GM19438 (cell line): ENCODE results near the gene FAM184A.

Experiments used
- ATAC-seq: cut with Tn5 transposase; IDR thresholded peaks from one replicate; pipeline ENCODE4 v1.9.1; 2021; ENCODE audit warnings: low read depth; ENCODE audit not compliant: unreplicated experiment

Gene FAM184A

DNA sequence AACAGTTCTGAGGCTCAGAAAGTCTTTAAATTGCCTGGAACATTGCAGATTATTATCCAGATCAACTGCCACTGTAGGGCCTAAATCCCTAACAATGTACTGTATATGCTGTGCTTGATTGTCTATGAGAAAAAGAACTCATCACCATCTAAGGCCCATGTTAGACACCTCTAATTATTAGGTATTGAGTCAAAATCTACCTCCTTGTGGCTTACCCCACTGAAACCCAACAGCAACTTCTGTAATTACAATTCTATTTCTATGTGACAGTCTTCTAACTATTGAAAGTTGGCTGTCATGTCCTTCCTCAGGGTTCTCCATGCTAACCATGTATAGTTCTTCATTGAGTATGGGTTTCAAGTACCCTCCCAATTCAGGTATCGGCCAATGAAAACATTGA lies 157.4 kb downstream of the FAM184A start:
- ATAC-seq = no peak

DNA sequence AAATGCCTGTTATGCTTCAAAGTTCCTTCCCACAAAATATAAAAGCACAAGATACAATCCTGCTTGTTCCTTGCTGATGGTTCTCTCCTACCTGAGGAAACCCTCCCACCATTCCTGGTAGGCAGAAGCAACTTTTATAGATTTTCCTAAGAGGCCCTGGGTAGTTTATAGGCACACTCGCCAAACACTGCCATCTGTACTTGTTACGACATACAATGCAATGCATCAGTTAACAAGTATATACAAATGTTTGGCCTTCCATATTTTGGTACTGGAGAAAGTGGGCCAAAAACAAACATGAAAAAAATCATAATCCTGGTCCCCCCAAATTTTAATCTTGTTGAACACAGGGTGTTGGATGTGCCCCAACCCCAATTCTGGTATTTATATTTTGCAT lies 160.1 kb downstream of the FAM184A start:
- ATAC-seq = no peak

DNA sequence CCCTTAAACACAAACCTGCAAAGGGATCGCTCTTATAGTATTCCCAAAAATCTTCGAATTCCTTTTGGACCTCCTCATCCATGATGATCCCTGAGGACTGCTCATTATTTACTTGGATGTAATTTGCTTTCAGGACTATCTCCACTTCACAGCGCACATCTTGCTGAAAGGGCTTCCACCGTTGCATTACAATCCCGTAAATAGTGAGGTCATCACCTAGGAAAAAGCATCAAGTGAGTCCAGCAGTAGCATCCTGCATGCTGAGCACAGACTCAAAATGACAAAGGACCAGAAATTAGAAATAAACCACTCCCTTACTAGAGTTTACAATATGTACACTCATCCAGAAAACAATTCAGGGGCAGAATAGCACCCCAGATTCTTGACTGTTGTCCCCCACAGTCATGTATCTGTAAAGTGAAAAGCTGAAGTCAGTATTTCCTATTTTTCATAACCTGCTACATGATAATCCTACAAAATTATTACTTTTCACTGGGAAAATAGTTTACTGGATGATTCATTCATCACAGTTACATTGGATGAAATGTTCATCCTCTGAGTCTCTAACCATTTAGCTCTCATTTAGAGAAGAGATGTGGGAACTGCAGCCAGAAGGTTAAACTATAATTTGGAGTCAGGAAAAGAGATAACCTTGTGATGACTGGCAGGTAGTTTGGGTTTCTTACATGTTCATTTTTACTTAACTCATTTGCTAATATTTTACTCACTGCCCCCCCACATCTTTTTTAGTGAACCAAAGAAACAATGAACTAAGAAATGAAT lies 160.7 kb downstream of the FAM184A start:
- ATAC-seq = no peak

DNA sequence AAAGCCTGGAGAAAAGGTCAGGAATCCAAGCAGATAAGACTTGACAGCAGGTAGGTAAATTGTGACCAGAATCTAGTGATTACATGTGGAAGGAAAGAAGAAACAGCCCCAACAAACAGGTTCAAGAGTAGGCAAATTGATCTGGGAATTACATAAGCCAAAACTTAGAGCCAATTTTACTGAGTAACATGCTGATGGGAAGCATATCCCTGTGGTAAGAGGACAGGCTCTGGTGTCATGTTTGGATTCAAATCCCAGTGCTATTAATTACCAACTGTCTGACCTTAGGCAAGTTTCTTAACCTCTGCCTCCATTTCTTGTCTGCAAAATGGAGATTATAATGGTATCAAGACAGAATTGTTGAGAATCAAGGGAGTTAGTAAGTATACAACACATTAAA lies 163.9 kb downstream of the FAM184A start:
- ATAC-seq = no peak

DNA sequence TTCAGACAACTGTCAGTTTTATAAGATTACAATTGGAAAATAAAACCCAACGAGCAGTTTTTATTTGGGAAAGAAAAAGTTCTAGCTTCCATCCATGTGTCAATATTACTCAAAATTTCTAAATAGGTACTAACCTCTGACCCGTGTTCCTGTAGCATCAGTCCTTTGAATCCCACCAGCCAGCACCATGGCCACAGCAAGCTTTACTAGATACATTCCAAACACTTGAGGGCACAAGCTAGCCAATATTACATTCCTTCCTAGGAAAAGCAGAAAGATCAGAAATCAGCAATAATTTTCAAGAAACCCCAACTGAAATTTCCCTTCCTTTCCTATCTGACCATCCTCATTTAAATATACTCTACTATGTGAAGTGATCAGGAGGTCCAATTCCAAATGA lies 165.3 kb downstream of the FAM184A start:
- ATAC-seq = no peak

DNA sequence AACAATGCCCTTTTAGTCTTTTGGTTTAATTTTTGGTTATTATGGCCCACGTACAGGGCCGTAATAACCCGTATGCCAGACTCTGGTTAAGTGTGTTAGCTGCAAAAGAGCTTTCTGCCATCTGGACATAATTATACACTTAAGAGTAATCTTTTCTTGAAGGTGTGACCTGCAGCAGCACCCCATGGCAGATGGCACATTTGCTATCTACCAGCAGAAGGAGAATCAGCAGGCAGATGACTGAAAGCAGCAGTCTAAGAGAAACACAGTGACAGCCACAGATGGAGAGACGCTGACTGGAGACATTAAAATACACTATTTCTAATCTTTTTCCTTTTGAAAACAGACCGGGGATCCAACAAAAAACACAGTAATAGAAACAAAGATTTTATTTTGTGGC lies 165.8 kb downstream of the FAM184A start:
- ATAC-seq = no peak
